Lower lobe of right lung (tissue), 2 donors: Measurements from ENCODE around the gene RNASEL. TPM values are rescaled to one million over a fixed set of nuclear protein-coding genes. Genes with fewer than 3 reads are reported as not detected.
"Not testable (repeated sequence)": the region's sequence is repeated elsewhere in the genome, so short reads cannot be mapped to it uniquely, and the experiment has no call there.

ENCODE experiments used
- ATAC-seq, 2 donors: fragments of 200-7000 bp; cut with Tn5 transposase; one replicate each; pipeline ENCODE4 v1.9.1; 2020 to 2022; ENCODE audit warnings: mild to moderate bottlenecking in 2 of 2, moderate library complexity in 2 of 2
- DNase-seq: peaks from one replicate; pipeline ENCODE4 v3.0.0-alpha.2; 2020
- H3K27ac ChIP-seq: fragments of 200-600 bp; one replicate; pipeline ENCODE4 v1.8.0; 2022
- H3K27me3 ChIP-seq: fragments of 200-600 bp; one replicate; pipeline ENCODE4 v1.8.0; 2022; ENCODE audit warnings: low read depth
- H3K36me3 ChIP-seq: fragments of 200-600 bp; one replicate; pipeline ENCODE4 v1.8.0; 2022; ENCODE audit warnings: mild to moderate bottlenecking
- H3K4me1 ChIP-seq: fragments of 200-600 bp; one replicate; pipeline ENCODE4 v1.8.0; 2022
- H3K4me3 ChIP-seq: fragments of 200-600 bp; one replicate; pipeline ENCODE4 v1.8.0; 2022; ENCODE audit warnings: mild to moderate bottlenecking
- H3K9me3 ChIP-seq: fragments of 200-600 bp; one replicate; pipeline ENCODE4 v1.8.0; 2022
- intact Hi-C: fragments of 100-400 bp; cut with DNase I; formaldehyde crosslinking; loops from one replicate; pipeline ENCODE4 v1.11.0; 2022
- total RNA-seq: library from RNA; stranded (reverse); fragmentation: NEBNext Ultra II Directional; extraction: Animal tissue kit (Norgen Biotek cat#: 25700); gene quantifications from one replicate; pipeline ENCODE4 v1.2.1, GENCODE V29; 2021
- TF ChIP-seq, protein P1 (sequence below): fragments of 200-600 bp; IDR thresholded peaks from one replicate; pipeline ENCODE4 v1.8.0; 2022; ENCODE audit warnings: antibody characterized with exemption, mild to moderate bottlenecking
- donor health status: DM: no; HTN: yes; CAD: no; lungs with severe emphysema.

The RNASEL gene
- total RNA-seq, 1 donor from 2014 or later, result 16.5 TPM

DNA sequence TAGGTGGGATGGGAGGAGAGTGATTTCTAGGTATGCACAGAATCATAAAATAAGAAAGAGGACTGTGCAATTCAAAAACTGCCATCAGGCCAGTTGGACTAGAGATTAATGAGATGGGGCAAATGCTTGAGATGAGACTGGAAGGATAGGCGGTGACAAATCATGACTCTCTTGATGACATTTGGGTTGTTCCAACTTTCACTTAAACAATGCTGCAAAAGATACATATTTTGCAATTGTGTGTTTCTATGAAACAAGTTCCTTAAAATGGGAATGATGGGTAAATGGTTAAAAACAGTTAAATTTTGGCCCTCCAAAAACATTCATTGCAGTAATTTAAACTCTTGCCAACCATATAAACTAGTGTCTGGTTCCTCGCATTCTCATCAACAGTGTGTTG lies 55.2 kb downstream of the RNASEL start:
- ATAC-seq (no peak), DNase-seq (no peak)
- no peak overlapping the region for H3K27ac ChIP-seq
- no peak overlapping the region for H3K4me3 ChIP-seq
- intact Hi-C loops, result no loop called here
- TF ChIP-seq, protein P1, sequence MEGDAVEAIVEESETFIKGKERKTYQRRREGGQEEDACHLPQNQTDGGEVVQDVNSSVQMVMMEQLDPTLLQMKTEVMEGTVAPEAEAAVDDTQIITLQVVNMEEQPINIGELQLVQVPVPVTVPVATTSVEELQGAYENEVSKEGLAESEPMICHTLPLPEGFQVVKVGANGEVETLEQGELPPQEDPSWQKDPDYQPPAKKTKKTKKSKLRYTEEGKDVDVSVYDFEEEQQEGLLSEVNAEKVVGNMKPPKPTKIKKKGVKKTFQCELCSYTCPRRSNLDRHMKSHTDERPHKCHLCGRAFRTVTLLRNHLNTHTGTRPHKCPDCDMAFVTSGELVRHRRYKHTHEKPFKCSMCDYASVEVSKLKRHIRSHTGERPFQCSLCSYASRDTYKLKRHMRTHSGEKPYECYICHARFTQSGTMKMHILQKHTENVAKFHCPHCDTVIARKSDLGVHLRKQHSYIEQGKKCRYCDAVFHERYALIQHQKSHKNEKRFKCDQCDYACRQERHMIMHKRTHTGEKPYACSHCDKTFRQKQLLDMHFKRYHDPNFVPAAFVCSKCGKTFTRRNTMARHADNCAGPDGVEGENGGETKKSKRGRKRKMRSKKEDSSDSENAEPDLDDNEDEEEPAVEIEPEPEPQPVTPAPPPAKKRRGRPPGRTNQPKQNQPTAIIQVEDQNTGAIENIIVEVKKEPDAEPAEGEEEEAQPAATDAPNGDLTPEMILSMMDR, result no peak
- H3K9me3 ChIP-seq, result no peaks in the 10 kb centered on the region
- H3K27me3 ChIP-seq, result no peaks in the 10 kb centered on the region
- H3K4me1 ChIP-seq, result no peaks in the 10 kb centered on the region
- no peaks in the 10 kb centered on the region for H3K36me3 ChIP-seq

DNA sequence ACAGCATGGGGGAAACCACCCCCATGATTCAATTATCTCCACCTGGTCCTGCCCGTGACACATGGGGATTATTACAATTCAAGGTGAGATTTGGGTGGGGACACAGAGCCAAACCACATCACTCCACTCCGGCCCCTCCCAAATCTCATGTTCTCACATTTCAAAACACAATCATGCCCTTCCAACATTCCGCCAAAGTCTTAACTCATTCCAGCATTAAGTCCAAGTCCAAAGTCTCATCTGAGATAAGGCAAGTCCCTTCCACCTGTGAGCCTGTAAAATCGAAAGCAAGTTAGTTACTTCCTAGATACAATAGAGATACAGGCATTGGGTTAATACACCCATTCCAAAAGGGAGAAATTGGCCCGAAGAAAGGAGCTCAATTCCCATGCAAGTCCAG lies 60.9 kb downstream of the RNASEL start:
- DNase-seq, H3K36me3 ChIP-seq, H3K9me3 ChIP-seq, H3K4me1 ChIP-seq, intact Hi-C loops, H3K27ac ChIP-seq, H3K4me3 ChIP-seq, ATAC-seq, H3K27me3 ChIP-seq: not testable (repeated sequence)

DNA sequence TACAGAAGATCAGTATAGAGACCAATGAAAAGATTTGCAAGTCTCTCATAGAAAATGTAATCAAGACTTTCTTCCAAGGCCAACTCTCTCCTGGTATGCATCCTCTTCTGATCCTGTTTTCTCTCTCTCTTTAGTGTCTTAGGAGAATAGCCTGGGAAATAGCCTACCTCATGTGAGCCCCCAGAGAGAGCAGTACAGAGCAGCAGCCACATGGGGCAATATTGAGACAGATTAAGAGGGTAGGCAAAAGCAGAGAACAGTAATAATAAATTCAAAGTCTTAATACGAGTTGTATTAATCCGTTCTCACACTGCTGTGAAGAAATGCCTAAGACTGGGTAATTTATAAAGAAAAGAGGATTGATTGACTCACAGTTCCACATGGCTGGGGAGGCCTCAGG lies 61.4 kb downstream of the RNASEL start:
- peaks cover 4% of the 10 kb centered on the region for H3K9me3 ChIP-seq
- no peaks in the 10 kb centered on the region for H3K36me3 ChIP-seq
- H3K4me1 ChIP-seq, result no peaks in the 10 kb centered on the region
- intact Hi-C loops, result no loop called here
- TF ChIP-seq, protein P1, result no peak
- no peak overlapping the region for H3K27ac ChIP-seq
- no peak overlapping the region for H3K4me3 ChIP-seq
- DNase-seq (no peak), ATAC-seq (no peak)
- H3K27me3 ChIP-seq, result no peaks in the 10 kb centered on the region

DNA sequence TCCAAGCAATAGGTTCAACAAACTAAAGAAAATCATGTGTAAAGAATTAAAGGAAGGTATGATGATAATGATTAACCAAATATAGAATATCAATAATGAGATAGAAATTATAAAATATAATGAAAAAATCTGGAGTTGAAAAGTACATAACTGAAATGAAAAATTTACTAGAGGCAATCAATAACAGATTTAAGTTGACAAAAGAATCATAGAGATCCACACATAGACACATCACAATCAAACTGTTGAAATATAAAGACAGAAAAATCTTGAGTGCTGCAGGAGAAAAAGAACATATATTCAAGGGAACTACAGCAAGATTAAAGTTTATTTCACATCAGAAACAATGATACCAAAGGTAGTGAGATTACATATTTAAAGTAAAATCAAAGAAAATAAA lies 63.7 kb downstream of the RNASEL start:
- DNase-seq (no peak), ATAC-seq (no peak)
- intact Hi-C loops, result no loop called here

More for the DNA sequence above, 63.7 kb downstream of the RNASEL start:
- no peak overlapping the region for H3K27ac ChIP-seq
- no peak overlapping the region for H3K4me3 ChIP-seq
- H3K4me1 ChIP-seq, result no peaks in the 10 kb centered on the region
- TF ChIP-seq, protein P1, result no peak
- H3K27me3 ChIP-seq, result no peaks in the 10 kb centered on the region
- no peaks in the 10 kb centered on the region for H3K36me3 ChIP-seq
- peaks cover 4% of the 10 kb centered on the region for H3K9me3 ChIP-seq

Other genes with a start within 250 kb of the RNASEL start
- 1,362 TPM for gene GLUL, start 197.5 kb downstream of the RNASEL start, total RNA-seq
- gene TEDDM1, start 188.6 kb downstream of the RNASEL start, total RNA-seq, result not detected
- not detected for gene RGSL1, start 139.1 kb downstream of the RNASEL start, total RNA-seq
- gene RGS16, start 15.1 kb upstream of the RNASEL start, total RNA-seq, result 14.6 TPM
- not detected for gene RGS8, start 95.3 kb upstream of the RNASEL start, total RNA-seq
- 48.7 TPM for gene NPL, start 200.5 kb upstream of the RNASEL start, total RNA-seq